GM21723 (cell line): ENCODE data around the gene TK1.
"Not testable (repeated sequence)": the region's sequence is repeated elsewhere in the genome, so short reads cannot be mapped to it uniquely, and the experiment has no call there.

Experiments used
- ATAC-seq: cut with Tn5 transposase; IDR thresholded peaks from one replicate; pipeline ENCODE4 v1.9.1; 2021; ENCODE audit warnings: mild to moderate bottlenecking, moderate library complexity; ENCODE audit not compliant: unreplicated experiment

Gene TK1

DNA sequence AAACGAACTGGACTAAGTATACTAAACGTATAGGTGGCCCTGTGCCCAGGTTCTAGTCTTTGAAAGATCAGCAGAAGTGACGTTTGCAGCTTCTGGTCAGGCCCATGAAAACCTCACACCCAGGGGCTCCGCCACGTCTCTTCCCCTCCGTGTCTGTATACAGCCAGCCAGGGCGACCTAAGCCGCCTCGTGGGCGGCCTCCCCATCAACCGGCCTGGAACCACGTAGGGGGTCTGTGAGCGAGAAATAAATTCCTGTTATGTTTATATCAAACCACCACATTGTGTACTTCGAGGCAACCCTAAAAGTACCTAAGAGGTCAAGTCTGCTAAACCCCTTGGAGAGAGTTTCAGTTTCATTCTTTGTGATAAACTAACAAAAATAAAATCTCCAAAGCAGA lies 6.8 kb downstream of the TK1 start:
- no peak for ATAC-seq

DNA sequence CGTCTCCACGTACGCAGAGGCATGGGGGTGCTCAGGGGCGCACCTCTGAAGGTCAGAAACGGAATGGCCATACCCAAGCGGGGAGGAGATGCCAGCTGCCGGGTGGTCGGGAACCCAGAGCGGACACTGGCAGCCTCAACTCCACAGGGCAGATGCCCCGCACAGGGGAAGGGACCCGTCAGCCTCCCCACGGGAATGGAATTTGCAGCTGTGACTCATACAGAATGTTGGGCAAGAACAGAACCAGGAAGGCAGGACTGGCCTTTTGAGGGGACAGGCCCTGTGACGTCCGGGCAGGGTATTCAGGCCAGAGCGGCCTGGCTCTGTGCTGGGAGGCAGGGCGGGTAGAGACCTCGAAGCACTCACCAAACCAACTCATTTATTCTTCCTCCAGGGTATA lies 7.5 kb downstream of the TK1 start:
- ATAC-seq: no peak

DNA sequence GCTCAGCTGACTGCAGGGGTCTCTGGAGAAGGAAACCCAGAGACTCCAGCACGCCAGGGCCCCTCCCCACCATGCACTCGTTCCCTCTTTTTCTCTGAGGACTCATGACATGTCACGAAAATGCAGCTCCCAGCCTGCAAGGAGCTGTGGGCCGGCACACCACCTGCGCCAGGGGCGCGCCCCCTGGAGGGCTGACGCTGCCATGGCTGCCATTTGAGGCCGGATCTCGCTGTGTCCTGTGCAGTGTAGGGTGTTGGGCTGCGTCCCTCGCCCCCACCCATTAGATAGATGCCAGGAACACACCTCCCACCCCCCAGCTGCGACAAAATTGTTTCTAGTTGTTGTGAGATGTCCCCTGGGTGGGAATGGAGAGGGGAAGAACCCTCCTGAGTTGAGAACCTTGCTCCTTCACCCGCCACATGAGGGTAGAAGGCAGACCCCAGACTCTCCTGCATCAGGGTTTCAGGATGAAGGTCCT lies 10.3 kb downstream of the TK1 start:
- no peak for ATAC-seq

DNA sequence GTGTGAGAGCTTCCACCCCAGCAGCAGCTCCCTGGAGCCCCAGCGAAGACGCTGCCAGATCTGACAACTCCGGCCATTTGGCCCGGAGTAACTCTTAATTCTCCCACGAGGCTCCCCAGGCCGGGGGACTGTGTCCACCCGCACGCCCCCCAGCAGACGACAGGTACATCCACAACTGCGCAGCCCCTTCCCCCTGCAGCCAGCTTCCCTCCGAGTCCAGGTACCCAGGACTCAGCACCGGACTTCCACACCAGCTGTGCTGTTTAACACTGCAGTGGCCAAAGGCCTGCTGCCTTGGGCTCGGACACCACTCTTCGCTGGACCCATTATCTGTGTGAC lies 11.2 kb downstream of the TK1 start:
- no peak for ATAC-seq

DNA sequence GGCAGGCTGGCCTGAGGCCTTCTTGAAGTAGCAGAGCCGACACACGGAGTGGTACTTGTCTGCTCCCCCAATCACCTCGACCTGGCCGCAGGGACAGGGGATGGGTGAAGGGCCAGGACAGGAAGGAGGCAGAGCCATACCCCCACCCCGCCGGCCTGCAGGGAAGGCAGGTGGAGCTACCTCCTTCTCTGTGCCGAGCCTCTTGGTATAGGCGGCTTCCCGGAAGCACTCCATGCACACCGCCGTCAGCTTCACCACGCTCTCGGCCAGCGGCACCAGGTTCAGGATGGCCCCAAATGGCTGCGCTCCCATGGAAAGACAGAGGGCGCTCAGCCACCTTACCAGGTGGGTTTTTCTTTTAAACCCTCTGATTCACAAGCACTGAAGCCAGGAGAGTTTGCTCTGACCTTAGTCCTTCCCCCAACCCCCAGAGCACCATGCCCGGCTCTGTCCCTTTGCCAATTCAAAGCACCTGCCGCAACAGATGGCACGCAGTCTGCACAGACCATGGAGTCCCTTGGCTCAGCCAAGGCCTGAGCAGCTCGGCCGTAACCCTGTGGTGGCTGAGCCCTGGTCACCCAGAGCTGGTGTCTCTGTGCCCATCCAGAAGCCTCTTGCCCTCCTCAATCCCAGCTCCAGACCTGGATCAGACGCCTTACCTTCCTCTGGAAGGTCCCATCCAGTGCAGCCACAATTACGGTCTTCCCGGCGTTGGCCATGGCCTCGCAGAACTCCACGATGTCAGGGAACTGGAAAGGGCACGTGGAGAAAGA lies 11.8 kb downstream of the TK1 start:
- no peak for ATAC-seq

DNA sequence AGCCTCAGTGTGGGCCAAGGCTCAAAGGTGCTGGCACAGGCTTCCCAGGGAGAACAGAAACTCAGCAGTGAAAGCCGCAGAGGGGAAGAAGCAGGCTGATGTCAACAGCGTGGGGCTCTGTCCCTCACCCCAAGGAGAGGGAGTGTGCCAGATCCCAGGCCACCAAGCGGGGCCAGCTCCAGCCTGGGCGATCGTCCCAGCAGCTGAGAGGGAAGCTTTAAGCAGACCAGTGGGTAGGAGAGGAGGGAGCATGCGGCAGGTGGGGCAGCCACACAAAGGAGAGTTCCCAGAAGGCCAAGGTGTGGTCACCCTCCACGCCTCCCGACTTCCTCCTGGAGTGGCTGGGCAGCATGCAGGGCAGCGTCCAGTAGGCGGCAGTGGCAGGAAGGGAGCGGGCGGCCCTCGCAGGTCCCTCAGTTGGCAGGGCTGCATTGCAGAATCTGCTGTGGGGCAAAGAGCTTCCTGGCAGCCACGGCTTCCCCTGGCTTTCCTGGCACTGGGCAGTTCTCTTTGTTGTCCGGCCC lies 12.4 kb downstream of the TK1 start:
- no peak for ATAC-seq

DNA sequence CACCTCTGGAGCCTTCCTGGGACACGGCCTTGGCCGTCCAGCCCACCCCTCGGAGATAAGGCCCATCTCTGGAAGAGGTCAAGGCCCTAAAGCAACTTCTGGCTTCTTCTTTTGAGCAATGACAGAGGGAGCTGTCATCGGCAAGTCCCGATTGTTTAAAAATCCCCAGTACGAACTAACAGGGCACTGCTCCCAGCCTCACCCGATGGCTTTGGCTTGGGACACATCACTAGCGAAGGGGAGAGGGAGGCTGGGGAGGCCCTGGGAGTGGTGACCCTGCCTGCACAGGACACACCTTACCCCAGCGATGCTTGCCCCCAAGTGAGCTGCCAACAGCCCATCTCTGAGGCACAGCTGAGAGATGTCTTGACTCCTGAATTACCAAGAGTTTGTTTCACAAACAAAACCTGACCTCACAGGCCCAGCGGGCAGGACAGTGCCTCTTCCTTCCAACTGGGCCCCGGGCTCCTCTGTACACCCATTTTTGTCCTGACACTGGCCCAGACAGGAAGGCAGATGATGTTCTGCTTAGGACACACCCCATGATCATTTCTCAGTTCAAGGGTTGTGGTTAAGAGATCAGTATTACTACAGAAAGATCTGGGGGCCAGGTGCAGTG lies 13.6 kb downstream of the TK1 start:
- ATAC-seq: peak; percentile 40

DNA sequence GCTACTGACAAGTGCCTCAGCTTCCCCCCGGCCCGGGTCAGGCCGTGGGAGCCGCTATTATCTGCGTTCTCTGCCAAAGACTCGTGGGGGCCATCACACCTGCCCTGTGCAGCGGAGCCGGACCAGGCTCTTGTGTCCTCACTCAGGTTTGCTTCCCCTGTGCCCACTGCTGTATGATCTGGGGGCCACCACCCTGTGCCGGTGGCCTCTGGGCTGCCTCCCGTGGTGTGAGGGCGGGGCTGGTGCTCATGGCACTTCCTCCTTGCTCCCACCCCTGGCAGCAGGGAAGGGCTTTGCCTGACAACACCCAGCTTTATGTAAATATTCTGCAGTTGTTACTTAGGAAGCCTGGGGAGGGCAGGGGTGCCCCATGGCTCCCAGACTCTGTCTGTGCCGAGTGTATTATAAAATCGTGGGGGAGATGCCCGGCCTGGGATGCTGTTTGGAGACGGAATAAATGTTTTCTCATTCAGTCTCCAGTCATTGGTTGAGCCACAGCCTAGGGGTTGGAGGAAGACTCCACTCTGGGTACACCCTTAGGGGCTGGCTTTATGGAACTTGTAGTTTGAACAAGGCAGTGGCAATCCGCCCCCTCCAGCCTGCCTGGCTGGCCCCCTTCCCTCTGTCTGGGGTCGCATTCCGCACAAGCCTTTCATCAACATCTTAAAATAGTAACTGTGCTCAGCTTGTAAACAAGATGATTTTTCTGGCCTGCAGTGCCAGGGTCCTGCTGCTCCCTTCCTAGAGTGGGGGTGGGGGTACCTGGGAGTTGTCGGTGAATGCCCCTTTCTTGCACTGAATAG lies 14.4 kb downstream of the TK1 start:
- ATAC-seq: no peak

DNA sequence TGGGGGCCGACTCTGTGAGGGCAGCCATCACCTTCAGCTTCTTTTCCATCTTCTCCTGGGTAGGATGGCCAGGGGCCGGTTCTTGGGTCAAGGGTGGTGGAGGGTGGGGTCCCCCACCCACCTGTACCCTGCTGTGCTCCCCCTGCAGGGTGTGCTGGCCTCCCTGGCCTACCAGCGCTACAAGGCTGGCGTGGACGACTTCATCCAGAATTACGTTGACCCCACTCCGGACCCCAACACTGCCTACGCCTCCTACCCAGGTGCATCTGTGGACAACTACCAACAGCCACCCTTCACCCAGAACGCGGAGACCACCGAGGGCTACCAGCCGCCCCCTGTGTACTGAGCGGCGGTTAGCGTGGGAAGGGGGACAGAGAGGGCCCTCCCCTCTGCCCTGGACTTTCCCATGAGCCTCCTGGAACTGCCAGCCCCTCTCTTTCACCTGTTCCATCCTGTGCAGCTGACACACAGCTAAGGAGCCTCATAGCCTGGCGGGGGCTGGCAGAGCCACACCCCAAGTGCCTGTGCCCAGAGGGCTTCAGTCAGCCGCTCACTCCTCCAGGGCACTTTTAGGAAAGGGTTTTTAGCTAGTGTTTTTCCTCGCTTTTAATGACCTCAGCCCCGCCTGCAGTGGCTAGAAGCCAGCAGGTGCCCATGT lies 15.1 kb downstream of the TK1 start:
- ATAC-seq: not testable (repeated sequence)

DNA sequence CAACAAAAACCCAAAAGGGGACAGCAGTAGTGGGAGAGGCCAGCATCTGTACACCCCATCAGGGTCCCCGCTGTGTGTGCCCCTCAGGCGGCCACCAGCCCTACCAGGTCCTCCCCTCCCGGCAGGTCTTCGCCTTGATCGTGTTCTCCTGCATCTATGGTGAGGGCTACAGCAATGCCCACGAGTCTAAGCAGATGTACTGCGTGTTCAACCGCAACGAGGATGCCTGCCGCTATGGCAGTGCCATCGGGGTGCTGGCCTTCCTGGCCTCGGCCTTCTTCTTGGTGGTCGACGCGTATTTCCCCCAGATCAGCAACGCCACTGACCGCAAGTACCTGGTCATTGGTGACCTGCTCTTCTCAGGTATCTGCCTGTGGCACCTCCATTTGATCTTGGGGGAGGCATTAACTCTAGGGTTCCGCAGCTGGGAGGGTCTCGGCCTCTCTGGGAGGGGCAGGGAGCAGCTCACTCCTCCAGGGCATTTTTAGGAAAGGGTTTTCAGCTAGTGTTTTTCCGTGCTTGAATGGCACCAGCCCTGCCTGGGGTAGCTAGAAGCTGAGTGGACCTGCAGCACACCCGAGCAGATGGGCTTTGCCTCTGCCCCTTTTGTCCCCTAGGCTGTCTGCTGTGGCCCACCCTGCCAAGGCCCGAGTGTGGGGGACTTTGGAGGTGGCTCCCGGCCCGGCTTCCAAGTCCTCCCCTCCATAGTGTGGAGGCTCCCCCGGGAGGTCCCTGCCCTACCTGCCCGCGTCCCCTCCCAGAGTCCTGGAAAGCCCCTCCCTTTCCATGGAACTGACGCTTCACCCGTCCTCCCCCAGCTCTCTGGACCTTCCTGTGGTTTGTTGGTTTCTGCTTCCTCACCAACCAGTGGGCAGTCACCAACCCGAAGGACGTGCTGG lies 15.9 kb downstream of the TK1 start:
- ATAC-seq: no peak

DNA sequence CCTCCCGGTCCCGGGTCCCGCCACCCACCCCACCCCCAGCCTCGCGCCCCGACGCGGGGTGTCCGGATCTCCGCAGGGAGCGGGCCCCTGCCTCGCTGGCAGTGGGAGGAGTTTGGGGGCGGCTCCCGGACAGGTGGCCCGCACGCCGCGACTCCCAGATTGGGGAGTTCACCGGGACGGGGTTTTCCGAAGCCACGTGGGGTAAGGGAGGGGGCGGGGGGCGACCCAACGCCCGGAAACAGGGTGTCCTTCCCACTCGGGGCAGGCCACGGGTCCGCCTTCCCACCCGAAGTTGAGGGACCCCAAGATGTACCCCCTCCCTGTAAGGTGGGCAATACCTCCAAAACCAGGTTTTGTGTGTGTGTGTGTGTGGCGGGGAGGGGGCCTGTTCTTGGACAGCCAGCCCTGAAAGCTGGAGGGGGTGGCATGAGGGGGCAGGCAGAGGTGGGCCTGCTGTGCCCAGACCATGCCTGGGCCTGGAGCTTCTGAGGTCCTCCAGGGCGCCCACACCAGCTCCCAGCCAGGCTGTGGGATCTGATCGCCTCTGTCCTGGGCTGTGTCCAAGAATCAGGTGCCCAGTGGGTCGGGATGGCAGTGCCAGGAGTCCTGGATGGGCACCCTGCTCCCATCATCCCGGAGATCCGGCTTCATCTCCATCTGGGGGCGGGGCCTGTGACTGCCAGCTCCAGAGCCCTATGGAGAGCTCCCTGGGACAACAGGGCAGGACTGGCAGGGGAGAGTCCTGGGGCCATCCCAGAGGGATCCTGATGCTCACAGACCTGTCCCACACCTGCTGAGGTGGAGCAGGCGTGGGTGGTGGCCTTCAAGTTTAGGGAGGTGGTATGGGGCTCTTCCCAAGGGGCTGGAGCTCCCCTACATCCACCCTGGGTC lies 17.7 kb downstream of the TK1 start:
- ATAC-seq: peak; percentile 28

DNA sequence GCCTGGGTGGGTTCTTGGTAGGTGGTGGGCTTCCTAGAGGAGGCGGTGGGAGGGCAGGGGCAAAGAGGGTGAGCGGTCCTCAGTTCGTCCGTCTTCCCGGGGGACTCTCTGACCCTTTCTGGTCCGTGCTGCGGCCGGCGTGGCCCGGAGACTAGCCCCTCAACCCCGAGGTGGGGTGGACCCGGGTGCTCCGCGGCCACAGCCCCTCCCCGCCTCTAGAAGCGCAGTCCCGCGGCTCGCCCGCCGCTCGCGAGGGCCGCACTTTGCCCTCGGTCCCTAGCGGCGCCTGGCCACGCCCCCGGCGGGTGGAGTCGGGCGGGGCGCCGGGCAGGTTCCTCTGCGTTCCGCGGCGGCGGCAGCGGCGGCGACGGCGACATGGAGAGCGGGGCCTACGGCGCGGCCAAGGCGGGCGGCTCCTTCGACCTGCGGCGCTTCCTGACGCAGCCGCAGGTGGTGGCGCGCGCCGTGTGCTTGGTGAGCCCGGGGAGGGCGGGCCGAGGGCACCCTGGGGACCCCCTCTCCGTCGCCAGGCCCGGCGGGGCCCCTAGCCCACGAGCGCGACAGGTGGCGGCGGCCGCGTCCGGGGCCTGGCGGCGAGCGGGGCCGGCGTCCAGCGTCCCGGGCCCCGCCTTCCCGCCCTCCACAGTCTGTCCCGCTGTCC lies 18.5 kb downstream of the TK1 start, which contains the start of gene SYNGR2:
SYNGR2 (plus strand) TSS at position 340 of the 661 bp plus-strand sequence; CDS start at position 376, 36 bp downstream.
- peak; percentile 56 for ATAC-seq

DNA sequence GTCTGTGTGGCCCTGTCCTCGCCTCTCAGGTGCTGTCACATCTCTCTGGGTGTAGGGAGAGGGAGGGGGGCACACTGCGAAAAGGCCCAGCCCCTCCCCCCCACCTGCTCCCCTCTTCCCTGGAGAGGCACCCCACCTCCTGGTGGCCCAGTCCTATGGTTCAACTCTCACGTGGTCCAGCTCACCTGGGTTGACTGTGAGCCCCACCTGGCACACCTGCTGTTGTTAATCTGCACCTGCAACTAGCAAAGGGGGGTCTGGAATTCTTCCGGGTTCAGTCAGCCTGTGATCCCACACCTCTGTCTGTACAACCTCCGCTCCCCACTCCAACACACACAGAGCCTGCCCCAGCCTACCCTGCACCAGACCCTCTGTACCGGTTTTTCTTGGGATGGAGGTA lies 20.4 kb downstream of the TK1 start:
- ATAC-seq: no peak

DNA sequence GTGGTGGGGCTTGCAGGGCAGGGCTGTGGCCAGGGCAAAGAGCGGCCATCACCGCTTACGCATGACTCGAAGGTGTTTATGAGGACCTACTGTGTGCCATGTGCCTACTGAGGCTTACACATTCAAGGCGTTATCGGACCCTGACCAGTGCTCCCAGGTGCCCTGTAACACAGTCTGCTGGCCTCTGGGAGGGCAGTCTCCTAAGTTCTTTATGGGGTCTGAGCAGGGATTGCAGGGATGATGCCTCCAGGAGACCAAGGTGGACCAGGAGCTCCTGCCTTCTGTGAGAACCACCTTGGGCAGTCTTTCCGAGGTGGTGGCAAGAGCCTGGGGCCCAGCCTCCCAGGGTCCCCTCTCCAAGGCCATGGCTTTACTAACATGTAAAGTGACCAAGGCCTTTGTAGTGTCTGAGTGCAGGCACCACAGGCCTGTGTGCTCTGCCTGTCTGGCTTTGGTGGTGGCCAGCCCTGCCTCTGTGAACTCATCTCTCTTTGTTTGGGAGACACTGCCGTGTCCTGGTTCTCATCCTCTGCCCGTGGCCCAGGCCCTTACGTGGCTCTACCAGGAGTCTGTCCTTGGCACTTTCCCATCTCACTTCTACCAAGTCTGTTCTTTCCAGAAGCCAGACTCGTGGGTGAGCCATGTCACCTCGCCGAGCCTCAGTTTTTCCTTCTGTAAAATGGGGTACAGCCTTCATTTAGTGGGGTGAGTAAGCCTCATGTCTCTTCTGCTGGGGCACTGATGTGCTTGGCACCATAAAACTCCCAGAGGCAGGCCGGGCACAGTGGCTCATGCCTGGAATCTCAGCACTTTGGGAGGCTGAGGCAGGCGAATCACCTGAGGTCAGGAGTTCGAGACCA lies 21.9 kb downstream of the TK1 start:
- no peak for ATAC-seq

DNA sequence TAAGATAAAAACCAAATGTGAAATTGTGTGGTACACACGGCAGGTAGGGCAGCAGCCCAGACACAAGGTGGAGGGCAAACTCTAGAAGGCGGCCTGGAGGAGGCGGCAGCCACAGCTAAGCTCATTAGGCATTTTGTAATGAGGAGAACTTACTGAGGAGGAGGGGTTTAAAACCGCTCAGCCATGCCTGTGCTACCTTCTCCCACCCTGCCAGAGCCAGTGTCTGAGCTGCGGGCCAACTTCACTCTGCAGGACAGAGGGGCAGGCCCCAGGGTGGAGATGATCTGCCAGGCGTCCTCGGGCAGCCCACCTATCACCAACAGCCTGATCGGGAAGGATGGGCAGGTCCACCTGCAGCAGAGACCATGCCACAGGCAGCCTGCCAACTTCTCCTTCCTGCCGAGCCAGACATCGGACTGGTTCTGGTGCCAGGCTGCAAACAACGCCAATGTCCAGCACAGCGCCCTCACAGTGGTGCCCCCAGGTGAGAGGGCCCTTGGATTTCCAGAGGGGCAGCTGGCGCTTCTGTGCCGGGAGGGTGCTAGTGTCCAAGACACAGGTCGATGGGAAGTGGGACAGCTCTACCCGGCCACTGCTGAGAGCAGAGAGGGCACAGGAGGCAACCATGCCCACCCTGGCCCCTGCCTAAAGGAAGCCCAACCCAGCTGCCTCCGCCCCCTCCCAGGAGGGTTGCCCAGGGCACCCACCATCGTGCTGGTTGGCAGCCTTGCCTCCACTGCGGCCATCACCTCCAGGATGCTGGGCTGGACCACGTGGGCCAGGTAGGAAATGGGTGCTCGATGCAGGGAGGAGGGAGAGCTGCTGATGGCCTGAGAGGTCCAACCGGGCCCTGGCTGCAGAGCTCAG lies 22.7 kb downstream of the TK1 start:
- ATAC-seq: no peak

DNA sequence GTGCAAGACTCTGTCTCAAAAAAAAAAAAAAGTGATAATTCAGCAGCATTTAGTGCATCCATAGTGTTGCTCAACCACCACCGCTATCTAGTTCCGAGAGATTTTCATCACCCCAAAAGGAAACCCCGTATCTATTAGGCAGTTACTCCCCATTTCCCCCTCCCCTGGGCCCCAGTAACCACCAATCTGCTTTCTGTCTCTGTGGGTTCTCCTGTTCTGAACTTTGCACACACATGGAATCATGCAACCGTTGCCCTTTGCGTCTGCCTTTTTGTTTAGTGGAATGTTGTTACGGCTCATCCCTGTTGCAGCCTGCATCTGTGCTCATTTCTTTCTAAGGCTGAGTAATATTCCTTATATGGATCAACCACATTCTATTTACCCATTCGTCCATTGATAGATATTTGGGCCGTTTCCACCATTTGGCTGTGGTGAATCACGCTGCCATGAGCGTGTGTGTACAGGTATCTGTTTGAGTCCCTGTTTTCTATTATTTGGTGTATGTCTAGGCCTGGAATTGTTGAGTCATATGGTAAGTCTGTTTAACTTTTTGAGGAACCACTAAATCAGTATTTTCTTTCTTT lies 27.2 kb downstream of the TK1 start:
- peak; percentile 34 for ATAC-seq
